Activated CD4-positive, alpha-beta memory T cell treated with anti-CD3 and anti-CD28 coated beads for 36 hours (primary cell): ENCODE results near the gene CADM1. TPM values are rescaled to one million over a fixed set of nuclear protein-coding genes. Genes with fewer than 3 reads are reported as not detected.

Experiments used
- CTCF ChIA-PET: fragments of 350-600 bp; sonication (Branson Sonifier 250); formaldehyde crosslinking; loops from one replicate; lab custom pipeline; 2021; ENCODE audit warnings: antibody characterized with exemption, inconsistent platforms; lab: Charles Lee
- POLR2A ChIA-PET: fragments of 350-600 bp; sonication (Branson Sonifier 250); formaldehyde crosslinking; loops from one replicate; lab custom pipeline; 2021; ENCODE audit warnings: antibody characterized with exemption; lab: Charles Lee
- DNase-seq: peaks from one replicate; pipeline ENCODE4 v3.0.0-alpha.2; 2020
- H3K27ac Mint-ChIP-seq: one replicate; pipeline ENCODE4 v1.8.0; 2021; ENCODE audit warnings: mixed read lengths
- H3K27me3 Mint-ChIP-seq: one replicate; pipeline ENCODE4 v1.8.0; 2021; ENCODE audit warnings: mixed read lengths
- H3K36me3 Mint-ChIP-seq: one replicate; pipeline ENCODE4 v1.8.0; 2021; ENCODE audit warnings: mixed read lengths
- H3K4me1 Mint-ChIP-seq: one replicate; pipeline ENCODE4 v1.8.0; 2021; ENCODE audit warnings: low read depth, mixed read lengths
- H3K4me3 Mint-ChIP-seq: one replicate; pipeline ENCODE4 v1.8.0; 2021; ENCODE audit warnings: mild to moderate bottlenecking, mixed read lengths
- H3K9me3 Mint-ChIP-seq: one replicate; pipeline ENCODE4 v1.8.0; 2021; ENCODE audit warnings: mixed read lengths
- intact Hi-C: fragments of 100-400 bp; cut with micrococcal nuclease; formaldehyde crosslinking; loops from one replicate; pipeline ENCODE4 v1.15.1; 2023
- total RNA-seq, 2 experiments: library from RNA; stranded (reverse); gene quantifications; one replicate each; pipeline ENCODE4 v1.2.3, GENCODE V29; 2021

Gene CADM1
- total RNA-seq, 2 experiments from 2014 or later = 0.95 to 1.5 TPM

GRCh38 chr11:115398333-115399080 lies 105.7 kb downstream of the CADM1 start:
- ChIA-PET CTCF (interaction anchor here (0.7 kb wide), 1 partner anchor 64 kb away, joined by 3 read pairs; no protein-coding TSS in a partner anchor), POLR2A (no interaction called here)
- Mint-ChIP-seq H3K9me3 (no peaks in the 10 kb centered on the region), H3K27me3 (no peaks in the 10 kb centered on the region), H3K4me3 (no peak overlapping the region), H3K36me3 (no peaks in the 10 kb centered on the region), H3K4me1 (no peaks in the 10 kb centered on the region), H3K27ac (no peak overlapping the region)
- intact Hi-C loops = no loop called here
- DNase-seq = no peak

- DNase-seq = no peak
- intact Hi-C loops = no loop called here
- H3K36me3 Mint-ChIP-seq = no peaks in the 10 kb centered on the region
- H3K27me3 Mint-ChIP-seq = no peaks in the 10 kb centered on the region
- H3K27ac Mint-ChIP-seq = no peak overlapping the region
- H3K4me3 Mint-ChIP-seq = no peak overlapping the region
- CTCF ChIA-PET = no interaction called here
- H3K9me3 Mint-ChIP-seq = no peaks in the 10 kb centered on the region
- POLR2A ChIA-PET = no interaction called here
- no peaks in the 10 kb centered on the region for H3K4me1 Mint-ChIP-seq
Measured at GRCh38 chr11:115396533-115396932, 107.7 kb downstream of the CADM1 start.

GRCh38 chr11:115393950-115394349 lies 110.3 kb downstream of the CADM1 start:
- H3K36me3 Mint-ChIP-seq = no peaks in the 10 kb centered on the region
- POLR2A ChIA-PET = no interaction called here
- no peak overlapping the region for H3K4me3 Mint-ChIP-seq
- no peak overlapping the region for H3K27ac Mint-ChIP-seq
- peaks cover 3% of the 10 kb centered on the region for H3K27me3 Mint-ChIP-seq
- CTCF ChIA-PET = interaction anchor here (0.6 kb wide), 1 partner anchor 619 kb away, joined by 3 read pairs; no protein-coding TSS in a partner anchor
- H3K4me1 Mint-ChIP-seq = no peaks in the 10 kb centered on the region
- no peaks in the 10 kb centered on the region for H3K9me3 Mint-ChIP-seq
- no peak for DNase-seq
- intact Hi-C loops = no loop called here

- ChIA-PET CTCF (no interaction called here), POLR2A (no interaction called here)
- H3K4me3 Mint-ChIP-seq = no peak overlapping the region
- H3K4me1 Mint-ChIP-seq = no peaks in the 10 kb centered on the region
- no peaks in the 10 kb centered on the region for H3K36me3 Mint-ChIP-seq
- H3K9me3 Mint-ChIP-seq = no peaks in the 10 kb centered on the region
- peaks cover 4% of the 10 kb centered on the region for H3K27me3 Mint-ChIP-seq
- intact Hi-C loops = no loop called here
- DNase-seq = no peak
- H3K27ac Mint-ChIP-seq = no peak overlapping the region
Measured at GRCh38 chr11:115391598-115391997, 112.6 kb downstream of the CADM1 start.

- Mint-ChIP-seq H3K36me3 (no peaks in the 10 kb centered on the region), H3K27me3 (peaks cover 4% of the 10 kb centered on the region), H3K4me1 (no peaks in the 10 kb centered on the region), H3K27ac (no peak overlapping the region), H3K9me3 (no peaks in the 10 kb centered on the region), H3K4me3 (no peak overlapping the region)
- ChIA-PET CTCF (no interaction called here), POLR2A (no interaction called here)
- intact Hi-C loops = no loop called here
- no peak for DNase-seq
Measured at GRCh38 chr11:115391160-115391559, 113.1 kb downstream of the CADM1 start.

GRCh38 chr11:115390441-115390840 lies 113.8 kb downstream of the CADM1 start:
- intact Hi-C loops = no loop called here
- Mint-ChIP-seq H3K27ac (no peak overlapping the region), H3K36me3 (no peaks in the 10 kb centered on the region), H3K27me3 (peaks cover 4% of the 10 kb centered on the region), H3K9me3 (no peaks in the 10 kb centered on the region), H3K4me3 (no peak overlapping the region), H3K4me1 (no peaks in the 10 kb centered on the region)
- ChIA-PET POLR2A (no interaction called here), CTCF (no interaction called here)
- DNase-seq = no peak

- POLR2A ChIA-PET = no interaction called here
- H3K9me3 Mint-ChIP-seq = no peaks in the 10 kb centered on the region
- no peaks in the 10 kb centered on the region for H3K36me3 Mint-ChIP-seq
- CTCF ChIA-PET = no interaction called here
- H3K27me3 Mint-ChIP-seq = peaks cover 4% of the 10 kb centered on the region
- no peak overlapping the region for H3K4me3 Mint-ChIP-seq
- no peaks in the 10 kb centered on the region for H3K4me1 Mint-ChIP-seq
- intact Hi-C loops = no loop called here
- DNase-seq = no peak
- no peak overlapping the region for H3K27ac Mint-ChIP-seq
Measured at GRCh38 chr11:115389790-115390189, 114.4 kb downstream of the CADM1 start.

GRCh38 chr11:115385226-115385625 lies 119.0 kb downstream of the CADM1 start:
- no peaks in the 10 kb centered on the region for H3K36me3 Mint-ChIP-seq
- no peaks in the 10 kb centered on the region for H3K9me3 Mint-ChIP-seq
- intact Hi-C loops = no loop called here
- peaks cover 3% of the 10 kb centered on the region for H3K27me3 Mint-ChIP-seq
- ChIA-PET POLR2A (no interaction called here), CTCF (no interaction called here)
- DNase-seq = no peak
- no peak overlapping the region for H3K27ac Mint-ChIP-seq
- no peak overlapping the region for H3K4me3 Mint-ChIP-seq
- H3K4me1 Mint-ChIP-seq = no peaks in the 10 kb centered on the region

- intact Hi-C loops = loop anchor here (5.0 kb wide), 1 partner anchor 118 kb away; the partner anchor contains the start of gene CADM1
- H3K9me3 Mint-ChIP-seq = no peaks in the 10 kb centered on the region
- CTCF ChIA-PET = no interaction called here
- H3K36me3 Mint-ChIP-seq = no peaks in the 10 kb centered on the region
- H3K4me3 Mint-ChIP-seq = no peak overlapping the region
- no peaks in the 10 kb centered on the region for H3K4me1 Mint-ChIP-seq
- POLR2A ChIA-PET = no interaction called here
- peaks cover 3% of the 10 kb centered on the region for H3K27me3 Mint-ChIP-seq
- no peak for DNase-seq
- no peak overlapping the region for H3K27ac Mint-ChIP-seq
Measured at GRCh38 chr11:115384236-115384635, 120.0 kb downstream of the CADM1 start.

- CTCF ChIA-PET = no interaction called here
- Mint-ChIP-seq H3K36me3 (no peaks in the 10 kb centered on the region), H3K4me1 (no peaks in the 10 kb centered on the region), H3K27me3 (peaks cover 1% of the 10 kb centered on the region), H3K27ac (no peak overlapping the region), H3K4me3 (no peak overlapping the region), H3K9me3 (no peaks in the 10 kb centered on the region)
- POLR2A ChIA-PET = no interaction called here
- DNase-seq = no peak
- intact Hi-C loops = loop anchor here (5.0 kb wide), 1 partner anchor 119 kb away; the partner anchor contains the start of gene CADM1
Measured at GRCh38 chr11:115383431-115383830, 120.8 kb downstream of the CADM1 start.

- Mint-ChIP-seq H3K9me3 (no peaks in the 10 kb centered on the region), H3K27me3 (peaks cover 1% of the 10 kb centered on the region), H3K27ac (no peak overlapping the region), H3K4me3 (no peak overlapping the region), H3K36me3 (no peaks in the 10 kb centered on the region), H3K4me1 (no peaks in the 10 kb centered on the region)
- CTCF ChIA-PET = no interaction called here
- POLR2A ChIA-PET = no interaction called here
- no peak for DNase-seq
- intact Hi-C loops = no loop called here
Measured at GRCh38 chr11:115379528-115379927, 124.7 kb downstream of the CADM1 start.

- intact Hi-C loops = no loop called here
- CTCF ChIA-PET = no interaction called here
- Mint-ChIP-seq H3K4me3 (no peak overlapping the region), H3K36me3 (no peaks in the 10 kb centered on the region), H3K9me3 (no peaks in the 10 kb centered on the region), H3K4me1 (no peaks in the 10 kb centered on the region), H3K27me3 (peaks cover 1% of the 10 kb centered on the region), H3K27ac (no peak overlapping the region)
- POLR2A ChIA-PET = no interaction called here
- no peak for DNase-seq
Measured at GRCh38 chr11:115378557-115378956, 125.7 kb downstream of the CADM1 start.

GRCh38 chr11:115377882-115378296 lies 126.3 kb downstream of the CADM1 start:
- intact Hi-C loops = no loop called here
- DNase-seq = no peak
- H3K27me3 Mint-ChIP-seq = no peaks in the 10 kb centered on the region
- no peak overlapping the region for H3K27ac Mint-ChIP-seq
- H3K4me1 Mint-ChIP-seq = no peaks in the 10 kb centered on the region
- H3K4me3 Mint-ChIP-seq = no peak overlapping the region
- ChIA-PET POLR2A (no interaction called here), CTCF (no interaction called here)
- H3K9me3 Mint-ChIP-seq = no peaks in the 10 kb centered on the region
- H3K36me3 Mint-ChIP-seq = no peaks in the 10 kb centered on the region
